Metanephros (tissue), 2 donors: Measurements from ENCODE around the gene PIM3. TPM values are rescaled to one million over a fixed set of nuclear protein-coding genes. Genes with fewer than 3 reads are reported as not detected.

Experiments
- small RNA-seq: library from RNA; depleted of rRNA; stranded (forward); fragments of <200 nt; gene quantifications from one replicate; pipeline ENCODE3, GENCODE V24; 2014; ENCODE audit warnings: low replicate concordance
- total RNA-seq: library from RNA; depleted of rRNA; stranded (reverse); fragments of >200 nt; gene quantifications from one replicate; pipeline ENCODE4 v1.2.3, GENCODE V29; 2014

Gene PIM3
- total RNA-seq = 60.5 TPM

DNA sequence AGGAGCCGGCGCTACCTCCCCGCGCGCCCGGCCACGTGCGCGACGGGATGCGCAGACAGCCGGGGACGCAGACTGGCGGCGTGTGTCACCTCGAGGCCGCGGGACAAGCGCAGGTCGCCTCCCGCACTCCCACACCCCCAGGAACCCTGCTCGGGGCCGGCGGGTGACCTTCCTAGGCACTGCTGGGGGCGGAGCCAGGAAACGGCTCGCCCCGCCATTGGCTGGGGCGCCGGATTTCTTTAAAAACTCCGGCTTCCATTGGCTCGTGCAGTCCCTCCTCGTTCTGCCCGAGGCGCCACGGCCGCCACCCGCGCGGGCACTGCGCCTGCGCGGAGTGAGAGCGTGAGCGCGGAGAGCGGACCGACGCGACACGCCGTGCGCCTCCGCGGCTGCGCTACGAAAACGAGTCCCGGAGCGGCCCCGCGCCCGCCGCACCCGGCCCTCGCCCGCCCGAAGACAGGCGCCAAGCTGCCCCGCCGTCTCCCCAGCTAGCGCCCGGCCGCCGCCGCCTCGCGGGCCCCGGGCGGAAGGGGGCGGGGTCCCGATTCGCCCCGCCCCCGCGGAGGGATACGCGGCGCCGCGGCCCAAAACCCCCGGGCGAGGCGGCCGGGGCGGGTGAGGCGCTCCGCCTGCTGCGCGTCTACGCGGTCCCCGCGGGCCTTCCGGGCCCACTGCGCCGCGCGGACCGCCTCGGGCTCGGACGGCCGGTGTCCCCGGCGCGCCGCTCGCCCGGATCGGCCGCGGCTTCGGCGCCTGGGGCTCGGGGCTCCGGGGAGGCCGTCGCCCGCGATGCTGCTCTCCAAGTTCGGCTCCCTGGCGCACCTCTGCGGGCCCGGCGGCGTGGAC is at the start of gene PIM3:
TSS of gene PIM3 (plus strand) at position 614 of the 846 bp plus-strand sequence. CDS start at position 790, 176 bp downstream.

DNA sequence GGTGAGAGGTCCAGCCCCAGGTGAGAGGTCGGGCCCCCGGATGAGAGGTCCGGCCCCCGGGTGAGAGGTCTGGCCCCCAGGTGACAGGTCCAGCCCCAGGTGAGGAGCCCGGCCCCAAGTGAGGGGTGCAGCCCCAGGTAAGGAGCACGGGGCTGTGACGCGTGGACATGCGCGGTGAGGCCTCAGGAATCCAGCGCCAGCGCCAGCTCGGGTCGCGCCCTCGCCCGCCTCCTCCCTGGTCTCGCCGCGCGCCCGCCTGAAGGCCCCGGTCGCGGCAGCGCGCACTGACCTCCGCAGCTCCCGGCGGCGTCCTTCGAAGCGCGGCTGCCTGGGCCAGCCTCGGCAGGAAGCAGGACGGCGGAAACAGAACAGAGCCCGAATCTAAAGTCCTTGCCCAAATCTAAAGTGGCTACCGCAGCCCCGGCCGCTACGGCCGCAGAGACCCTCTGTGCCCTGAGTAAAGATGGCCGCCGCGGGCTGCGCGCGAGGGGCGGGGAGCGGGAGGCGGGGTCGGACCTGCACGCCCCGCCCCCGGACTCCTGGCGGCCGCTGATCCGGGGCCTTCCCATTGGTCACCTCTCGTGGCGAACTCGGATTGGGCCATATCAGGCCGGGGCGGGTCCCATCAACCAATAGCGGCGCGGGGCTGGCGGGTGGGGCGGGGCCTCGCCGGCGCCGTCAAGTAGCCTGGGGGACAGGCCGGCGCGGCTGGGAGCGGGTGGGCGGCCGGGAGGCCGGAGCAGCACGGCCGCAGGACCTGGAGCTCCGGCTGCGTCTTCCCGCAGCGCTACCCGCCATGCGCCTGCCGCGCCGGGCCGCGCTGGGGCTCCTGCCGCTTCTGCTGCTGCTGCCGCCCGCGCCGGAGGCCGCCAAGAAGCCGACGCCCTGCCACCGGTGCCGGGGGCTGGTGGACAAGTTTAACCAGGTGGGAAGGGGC is 42.3 kb upstream of the PIM3 start, which contains the start of the genes ALG12 and CRELD2:
TSS of gene ALG12 (minus strand) at position 465 of the 937 bp plus-strand sequence. CDS start 4,673 bp downstream, outside the sequence.
TSS of gene CRELD2 (plus strand) at position 661 of the 937 bp plus-strand sequence. CDS start at position 797, 136 bp downstream.

DNA sequence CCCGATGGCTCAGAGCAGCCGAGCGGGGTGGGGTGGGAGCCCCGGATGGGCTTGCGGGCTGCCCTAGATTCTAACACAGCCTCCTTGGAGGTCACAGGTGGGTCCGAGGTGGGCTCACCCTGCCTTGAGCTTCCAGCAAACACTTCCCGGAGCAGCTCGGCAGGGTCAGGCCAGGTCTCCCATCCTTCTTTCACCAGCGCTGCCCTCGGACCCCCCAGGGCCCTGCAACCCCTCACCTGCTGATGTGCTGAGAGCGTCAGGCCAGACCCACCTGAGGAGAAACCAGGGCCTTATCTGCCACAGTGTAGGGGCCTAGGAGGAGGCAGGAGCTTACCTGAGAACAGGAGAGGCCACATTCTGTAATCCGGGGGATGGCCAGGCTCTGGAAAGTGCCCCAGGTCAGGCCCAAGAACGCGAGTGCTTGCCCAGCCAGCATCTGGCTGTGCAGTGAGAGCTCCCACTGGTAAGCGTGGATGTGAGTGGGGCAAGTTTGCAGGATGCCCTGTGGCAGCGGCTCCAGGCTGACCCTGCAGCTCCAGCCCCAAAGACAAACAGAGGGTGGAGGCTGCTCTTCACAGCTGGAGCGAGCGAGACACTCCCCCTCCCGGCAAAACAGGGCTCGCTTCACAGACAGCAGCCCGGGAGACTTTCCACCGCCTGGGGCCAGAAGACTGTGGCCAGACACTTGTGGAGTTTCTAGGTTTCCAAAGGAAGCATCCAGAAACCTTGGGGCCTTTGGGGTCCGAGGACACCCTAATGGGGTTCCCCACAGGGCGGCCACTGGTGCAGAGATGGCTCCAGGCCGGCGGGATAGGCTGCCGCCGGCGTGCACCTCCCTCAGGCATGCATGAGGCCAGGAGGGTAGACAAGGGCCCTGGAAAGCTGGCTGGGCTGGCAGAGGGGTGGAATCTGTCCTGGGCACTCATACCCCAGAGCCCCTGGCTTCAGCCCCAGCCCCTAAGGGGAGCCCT is 51.9 kb downstream of the PIM3 start, which contains the start of gene IL17REL:
TSS of gene IL17REL (minus strand) at position 555 of the 971 bp plus-strand sequence. CDS start at position 436, 119 bp downstream.

Small RNAs within 50 kb of the gene (small RNA-seq; reads per million reads assigned to genes)
- not detected for gene MIR6821

Other genes with a start within 250 kb of the PIM3 start
- 43.8 TPM for gene BRD1, start 132.9 kb upstream of the PIM3 start, total RNA-seq
- gene ZBED4, start 106.9 kb upstream of the PIM3 start, total RNA-seq = 12.5 TPM
- gene ALG12, start 42.3 kb upstream of the PIM3 start, total RNA-seq = 28.6 TPM
- 25.7 TPM for gene CRELD2, start 42.1 kb upstream of the PIM3 start, total RNA-seq
- gene IL17REL, start 52.0 kb downstream of the PIM3 start, total RNA-seq = not detected
- gene TTLL8, start 97.5 kb downstream of the PIM3 start, total RNA-seq = not detected
- gene MLC1, start 124.7 kb downstream of the PIM3 start, total RNA-seq = 3.0 TPM
- 0.99 TPM for gene MOV10L1, start 129.2 kb downstream of the PIM3 start, total RNA-seq
- 0.82 TPM for gene PANX2, start 210.0 kb downstream of the PIM3 start, total RNA-seq
- 23.7 TPM for gene TRABD, start 225.1 kb downstream of the PIM3 start, total RNA-seq
- 33.6 TPM for gene SELENOO, start 240.2 kb downstream of the PIM3 start, total RNA-seq